NCI-H2196 (cell line): ENCODE data around the gene HES7.

Experiments used
- DNase-seq: peaks from one replicate; lab custom pipeline; 2025; ENCODE audit not compliant: unreplicated experiment; lab: John Stamatoyannopoulos, UW

The HES7 gene

DNA sequence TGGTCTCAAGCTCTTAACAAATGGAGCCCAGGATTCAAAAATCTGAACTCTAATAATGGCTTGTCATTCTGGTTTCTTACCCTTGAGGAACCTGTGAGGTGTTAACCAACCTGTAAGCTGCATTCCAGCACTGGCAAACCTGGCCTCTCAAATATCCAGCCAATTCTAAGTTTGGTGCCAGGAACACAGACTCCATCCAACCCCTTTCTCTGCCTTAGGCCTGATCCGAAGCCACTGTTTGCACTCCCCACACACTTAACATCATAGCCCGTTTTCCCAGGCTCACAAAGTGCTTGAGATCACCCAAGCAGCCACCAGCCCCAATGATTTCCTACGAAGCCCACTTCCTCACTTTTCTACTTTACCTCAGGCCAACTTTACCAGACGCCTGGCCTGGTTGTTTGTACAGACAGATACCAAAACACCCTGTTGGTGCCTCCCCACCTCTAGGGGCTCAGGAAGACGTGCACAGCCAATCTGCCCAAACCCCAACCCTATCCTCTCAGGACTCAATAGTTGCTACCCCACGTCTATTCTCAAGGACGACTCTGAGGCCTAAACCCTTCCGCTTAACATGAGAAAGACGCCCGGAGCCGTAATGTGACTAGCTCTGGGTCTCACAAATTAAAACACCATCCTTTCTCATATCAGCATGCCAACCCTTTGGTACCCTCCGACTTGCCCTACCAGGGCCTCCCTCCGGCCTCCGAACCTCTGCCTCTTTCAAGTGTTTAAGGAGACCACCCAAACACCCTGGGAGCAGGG is 31.5 kb upstream of the HES7 start:
- no peak for DNase-seq

DNA sequence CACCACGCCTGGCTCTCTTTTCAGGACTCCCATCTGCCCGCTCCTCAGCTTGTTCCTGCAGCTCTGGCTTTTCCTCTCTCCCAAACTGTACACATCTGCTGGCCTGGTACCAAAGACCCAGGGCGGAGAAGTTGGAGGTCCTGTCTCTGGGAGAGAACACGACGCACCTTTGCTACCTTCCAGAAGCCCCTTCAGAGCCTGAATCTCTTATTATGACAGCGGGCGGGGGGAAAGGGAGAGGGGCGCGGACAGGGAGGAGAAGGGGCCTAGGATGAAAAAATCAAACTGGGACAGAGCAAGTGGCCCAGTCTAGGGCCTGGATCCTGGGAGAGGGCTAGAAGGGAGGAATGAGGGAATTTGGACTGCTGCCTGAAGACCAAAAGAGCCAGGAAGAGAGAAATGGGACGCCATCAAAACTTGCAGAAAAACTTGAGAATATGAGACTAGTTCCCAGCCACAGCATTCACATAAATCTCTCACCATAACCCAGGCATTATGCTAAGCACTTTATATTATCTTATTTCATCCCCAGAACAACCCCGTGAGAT is 30.8 kb upstream of the HES7 start:
- DNase-seq, result no peak

DNA sequence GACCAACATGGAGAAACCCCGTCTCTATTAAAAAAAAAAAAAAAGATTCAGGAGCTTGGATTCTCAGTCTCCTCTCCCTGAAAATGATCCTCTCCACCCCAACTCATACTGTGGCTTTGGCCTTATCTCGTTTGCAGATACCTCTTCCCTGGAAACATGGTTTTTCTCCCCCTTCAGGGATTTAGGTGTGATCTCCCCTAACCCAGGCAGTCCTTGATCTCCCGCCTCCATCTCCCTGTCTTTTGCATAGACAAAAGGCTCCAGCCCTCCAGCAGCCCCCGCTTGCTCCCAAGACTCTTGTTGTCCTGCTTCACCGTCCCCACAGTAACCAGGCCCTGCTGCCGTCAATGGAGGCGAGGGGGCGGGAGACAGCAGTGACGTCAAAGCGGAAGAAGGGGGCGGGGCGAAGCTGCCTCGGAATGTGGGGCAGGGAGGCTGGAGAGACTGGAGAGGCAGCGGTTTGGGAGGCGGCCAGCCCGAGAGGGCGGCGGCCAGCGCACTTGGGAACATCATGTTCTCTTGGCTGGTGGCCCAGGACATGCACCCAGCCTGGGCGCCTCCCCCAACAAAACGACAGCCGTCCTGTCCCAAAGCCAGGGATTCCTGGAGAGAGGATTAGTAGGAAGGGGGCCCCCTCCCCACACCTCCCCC is 30.2 kb upstream of the HES7 start:
- DNase-seq, result peak; percentile 76

DNA sequence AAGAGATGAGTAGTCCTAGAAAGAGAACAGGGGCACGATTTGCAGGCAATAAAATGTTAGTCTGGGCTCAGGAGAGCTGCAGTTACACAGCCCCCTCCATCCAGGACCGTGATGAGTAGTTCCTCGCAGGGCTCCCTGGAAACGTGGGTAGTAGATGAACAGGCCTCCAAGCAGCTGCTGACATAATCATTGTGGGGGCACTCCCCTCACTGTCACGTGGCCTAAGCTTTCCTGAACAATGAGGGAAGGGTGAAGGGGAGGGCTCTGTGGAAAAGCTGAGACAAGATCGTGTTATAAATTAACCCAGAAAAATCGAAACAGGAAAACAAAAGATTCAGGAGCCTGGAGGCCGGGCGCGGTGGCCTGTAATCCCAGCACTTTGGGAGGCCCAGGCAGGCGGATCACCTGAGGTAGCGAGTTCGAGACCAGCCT is 29.6 kb upstream of the HES7 start:
- DNase-seq, result peak; percentile 3

DNA sequence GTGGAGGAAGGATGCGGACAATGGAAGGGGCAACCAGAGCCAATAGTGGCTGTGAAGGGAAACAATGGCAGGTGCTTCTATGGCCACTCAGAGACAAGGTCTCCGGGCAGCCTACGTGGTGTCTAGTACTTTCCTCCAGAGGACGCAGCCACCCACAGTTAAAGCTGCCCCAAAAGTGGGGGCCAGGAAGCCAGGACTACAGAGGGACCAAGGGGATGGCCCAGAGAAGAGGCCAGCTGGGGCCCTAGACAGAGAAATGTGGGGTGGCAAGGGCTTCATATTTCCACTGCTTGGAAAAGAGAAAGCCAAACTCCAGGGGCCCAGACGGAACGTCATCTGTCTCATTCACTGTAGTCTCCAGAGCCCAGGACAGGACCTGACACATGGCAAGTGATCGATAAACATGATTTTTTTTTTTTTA is 29.1 kb upstream of the HES7 start:
- DNase-seq, result no peak

DNA sequence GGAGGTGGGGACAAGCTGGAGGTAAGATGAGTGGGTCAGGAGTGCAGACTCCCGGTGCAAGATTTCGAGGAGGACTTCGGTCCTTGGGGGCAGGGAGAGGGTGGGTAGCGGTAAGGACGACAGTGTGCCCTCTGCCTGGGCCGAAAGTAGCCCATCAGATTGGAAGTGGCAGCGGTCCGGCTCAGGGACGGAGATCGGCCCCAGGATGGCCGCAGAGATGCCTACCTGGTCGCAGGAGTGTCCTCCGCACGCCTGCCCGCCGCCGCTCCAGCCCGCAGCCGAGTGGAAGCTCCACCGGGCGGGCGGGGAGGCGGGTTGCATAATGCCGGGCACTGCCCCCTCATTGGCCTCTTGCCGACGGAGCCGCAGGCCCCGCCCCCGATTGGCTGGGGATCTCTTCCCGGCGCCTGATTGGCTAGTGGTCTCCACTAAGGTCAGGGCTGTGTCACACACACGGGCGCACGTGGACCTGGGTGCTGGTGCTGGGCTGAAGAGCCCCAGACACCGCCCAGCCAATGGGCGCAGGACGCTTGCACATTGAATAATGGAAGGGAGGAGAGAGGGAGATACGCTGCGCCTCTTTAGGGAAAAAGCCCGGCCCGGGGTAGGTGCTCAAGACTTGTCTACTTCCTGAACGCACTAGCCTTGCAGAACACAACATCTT is 28.3 kb upstream of the HES7 start, which contains the start of gene PER1:
Gene PER1 (minus strand): TSS at position 293 of the 664 bp plus-strand sequence. CDS start 1,698 bp downstream, outside the sequence.
- peak; percentile 83 for DNase-seq

DNA sequence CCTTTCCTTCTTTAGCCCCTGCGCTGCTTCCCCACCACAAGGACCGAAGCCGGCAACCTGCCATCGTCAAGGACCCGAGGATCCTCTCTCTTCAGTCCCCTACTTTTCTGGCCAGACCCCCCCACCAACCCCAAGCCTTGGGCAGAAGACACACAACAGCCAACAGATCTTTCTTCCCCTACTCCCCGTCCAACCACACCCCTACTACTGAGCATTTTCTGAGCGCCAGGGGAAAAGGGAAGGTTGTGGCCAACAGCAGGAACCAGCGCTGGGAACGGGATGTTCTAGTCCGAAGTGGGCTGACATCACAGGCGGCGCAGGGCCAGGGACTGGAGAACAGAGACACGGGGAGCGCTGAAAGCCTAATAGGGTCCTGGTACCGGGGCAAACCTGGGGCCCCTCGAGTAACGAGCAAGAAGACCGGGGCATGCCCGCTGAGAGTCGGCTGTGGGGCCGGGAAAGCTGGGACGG is 27.8 kb upstream of the HES7 start:
- no peak for DNase-seq

DNA sequence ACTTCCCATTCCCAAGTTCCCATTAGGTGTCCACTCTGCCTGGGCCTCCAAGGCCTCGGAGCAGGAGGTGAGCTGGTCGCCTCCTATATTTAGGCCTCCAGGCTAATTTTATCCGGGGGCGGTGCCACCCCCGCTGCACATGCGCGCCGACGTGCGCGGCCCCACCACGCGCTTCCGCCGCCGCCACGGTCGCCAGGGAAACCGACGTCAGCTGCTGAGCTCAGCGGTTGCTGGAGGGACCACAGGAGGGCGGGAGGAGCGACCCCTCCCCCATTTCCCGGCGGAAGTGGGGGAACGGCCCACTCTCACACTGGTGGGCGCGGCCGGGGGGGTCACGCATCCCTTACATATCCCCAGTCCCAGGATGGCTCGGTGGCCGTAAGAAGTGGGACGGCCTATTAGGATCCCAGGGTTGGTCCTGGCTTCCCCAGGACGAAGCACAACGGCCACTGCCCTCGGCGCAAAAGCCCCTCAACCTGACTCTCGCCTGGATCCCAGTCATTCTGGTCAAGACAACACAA is 27.3 kb upstream of the HES7 start:
- DNase-seq, result peak; percentile 56

DNA sequence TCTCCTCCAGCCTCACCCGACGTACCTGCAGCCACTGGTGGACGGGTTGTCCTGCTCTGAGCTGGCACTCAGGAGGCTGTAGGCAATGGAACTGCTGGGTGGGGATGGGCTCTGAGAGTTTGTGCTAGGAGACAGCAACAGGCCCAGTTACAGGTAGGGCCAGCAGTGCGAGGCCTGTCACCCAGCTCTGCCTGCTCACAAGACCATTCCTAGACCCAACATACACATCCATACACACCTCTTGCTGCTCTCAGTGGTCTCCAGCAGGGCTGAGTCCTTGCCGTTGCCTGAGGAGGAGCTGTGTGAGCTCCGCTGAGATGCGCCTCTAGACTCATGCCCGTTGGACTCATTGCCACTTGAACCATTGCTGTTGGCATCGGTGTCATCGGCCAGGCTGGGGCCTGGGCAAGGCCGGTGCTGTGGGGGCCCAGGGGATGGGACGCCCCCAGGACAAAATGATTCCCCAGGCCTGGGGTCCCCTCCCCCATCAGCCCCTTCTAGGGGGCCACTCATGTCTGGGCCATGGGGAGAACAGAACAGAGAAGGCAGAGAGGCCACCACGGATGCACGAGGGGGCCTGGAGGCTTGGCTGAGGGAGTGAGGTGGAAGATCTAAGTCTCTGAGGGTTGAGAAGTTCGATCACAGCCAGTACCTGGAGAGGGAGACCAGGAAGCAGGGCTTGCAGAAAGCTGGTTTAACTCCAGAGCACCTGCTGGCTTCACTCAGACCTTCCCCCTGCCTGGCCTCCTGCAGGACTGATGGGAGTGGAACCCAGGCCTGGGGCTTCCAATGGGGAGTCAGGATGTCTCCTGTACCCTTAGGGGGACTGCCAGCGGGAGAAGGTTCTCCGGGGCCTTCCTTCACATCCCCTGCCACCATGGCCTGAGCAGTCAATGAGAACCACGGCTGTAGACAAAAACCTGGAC is 26.6 kb upstream of the HES7 start:
- DNase-seq, result no peak

DNA sequence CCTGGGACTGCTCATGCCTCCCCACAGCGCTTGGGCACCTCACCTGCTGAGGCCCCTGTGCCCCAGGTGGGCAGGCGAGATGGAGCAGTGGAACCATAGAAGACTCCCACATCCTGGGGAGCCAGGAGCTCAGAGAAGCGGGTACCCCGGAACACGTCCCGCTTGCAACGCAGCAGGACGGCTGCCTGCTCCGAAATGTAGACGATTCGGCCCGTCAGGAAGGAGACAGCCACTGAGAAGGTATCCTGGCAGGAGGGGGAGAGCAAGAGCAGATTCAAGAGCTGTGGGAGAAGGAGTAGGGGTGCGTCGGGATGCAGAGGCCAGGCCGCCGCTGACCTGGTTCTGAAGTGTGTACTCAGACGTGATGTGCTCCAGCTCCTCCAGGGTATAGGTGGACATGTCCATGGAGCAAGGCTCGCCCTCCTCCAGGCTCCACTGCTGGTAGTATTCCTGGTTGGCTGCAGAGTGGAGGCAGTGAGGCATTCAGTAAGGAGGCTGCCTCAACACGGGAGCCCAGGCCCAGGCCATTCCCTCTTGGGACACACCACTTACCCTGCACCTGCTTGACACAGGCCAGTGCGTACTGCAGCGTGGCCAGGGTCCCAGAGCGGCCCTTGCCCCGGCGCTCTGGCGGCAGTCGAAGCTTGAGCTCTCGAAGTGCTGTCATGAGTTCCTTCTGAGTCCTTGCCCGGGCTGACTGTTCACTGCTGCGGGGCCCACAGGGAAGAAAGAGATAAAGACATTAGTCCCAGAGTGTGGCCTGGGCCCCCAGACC is 25.7 kb upstream of the HES7 start:
- no peak for DNase-seq

DNA sequence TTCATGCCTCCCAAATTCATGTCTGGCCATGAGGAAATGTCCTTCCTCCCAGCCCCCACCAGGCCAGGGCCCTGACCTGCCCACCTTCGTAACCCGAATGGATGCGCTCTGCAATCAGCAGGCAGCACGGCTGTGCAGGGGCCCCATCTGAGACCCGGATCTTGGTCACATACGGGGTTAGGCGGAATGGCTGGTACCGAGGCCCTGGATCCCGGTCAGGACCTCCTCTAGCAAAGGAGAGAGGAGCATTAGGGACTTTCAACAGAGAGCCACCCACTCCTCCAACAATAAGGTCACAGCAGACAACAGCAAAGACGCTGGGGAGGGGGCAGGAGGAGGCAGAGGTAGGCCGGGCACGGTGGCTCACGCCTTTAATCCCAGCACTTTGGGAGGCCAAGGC is 24.7 kb upstream of the HES7 start:
- DNase-seq, result no peak

DNA sequence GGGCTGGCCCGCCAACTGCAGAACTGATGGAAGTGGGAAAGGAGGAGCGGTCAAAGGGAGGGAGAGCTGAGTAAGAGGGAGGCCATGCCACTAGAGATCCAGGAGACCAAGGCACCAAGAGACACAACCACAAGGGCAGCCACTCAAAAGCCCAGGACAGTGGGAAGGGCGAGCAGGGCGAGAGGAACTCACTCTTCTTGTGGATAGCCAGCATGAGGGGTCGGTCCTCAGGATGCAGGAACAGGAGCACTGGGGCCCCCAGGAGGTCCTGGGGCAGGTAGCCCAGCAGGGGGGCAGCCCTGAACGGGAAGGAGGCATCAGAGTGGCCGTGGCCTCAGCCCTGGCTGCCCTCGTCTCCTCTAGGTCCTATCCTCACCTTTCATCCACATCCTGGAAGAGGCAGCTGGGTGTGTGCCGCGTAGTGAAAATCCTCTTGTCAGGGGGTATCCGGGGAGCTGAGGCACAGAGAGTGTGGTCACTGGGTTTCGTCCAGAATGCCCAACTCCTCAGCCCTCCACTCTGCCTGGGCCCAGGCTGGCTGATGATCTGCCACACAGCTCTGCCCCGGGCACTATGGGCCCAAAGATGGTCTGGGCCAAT is 24.0 kb upstream of the HES7 start:
- DNase-seq, result no peak

DNA sequence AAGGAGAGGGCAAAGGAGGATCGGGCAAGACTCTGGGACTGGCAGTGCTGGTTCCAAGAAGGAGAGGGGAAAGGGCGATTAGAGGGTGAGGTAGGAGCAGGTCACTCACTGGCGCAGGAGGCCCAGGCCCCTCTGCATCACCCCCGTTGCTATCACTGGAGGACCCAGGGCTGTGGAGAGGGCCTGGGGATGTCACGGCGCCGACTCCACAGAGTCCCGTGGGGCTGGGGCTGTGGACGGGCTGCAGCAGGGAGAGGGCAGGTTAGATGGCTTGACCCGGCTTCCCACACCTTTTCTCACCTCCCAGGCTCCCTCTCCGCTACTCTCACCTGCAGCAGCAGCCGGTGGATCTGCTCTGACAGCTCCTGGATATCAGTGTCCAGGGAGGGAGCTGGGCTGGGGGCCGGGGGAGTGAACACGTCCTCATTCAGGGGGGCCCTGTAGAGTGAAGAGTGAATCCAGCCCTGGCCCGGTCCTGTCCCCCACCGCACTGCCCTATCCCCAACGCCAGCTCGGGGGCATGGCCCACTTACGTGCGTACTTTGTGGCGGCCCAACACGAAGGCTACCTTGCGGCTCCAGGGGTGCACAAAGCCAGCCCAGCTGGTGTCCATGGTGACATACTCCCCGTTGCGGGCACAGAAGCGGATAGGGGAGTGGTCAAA is 23.4 kb upstream of the HES7 start:
- DNase-seq, result no peak

DNA sequence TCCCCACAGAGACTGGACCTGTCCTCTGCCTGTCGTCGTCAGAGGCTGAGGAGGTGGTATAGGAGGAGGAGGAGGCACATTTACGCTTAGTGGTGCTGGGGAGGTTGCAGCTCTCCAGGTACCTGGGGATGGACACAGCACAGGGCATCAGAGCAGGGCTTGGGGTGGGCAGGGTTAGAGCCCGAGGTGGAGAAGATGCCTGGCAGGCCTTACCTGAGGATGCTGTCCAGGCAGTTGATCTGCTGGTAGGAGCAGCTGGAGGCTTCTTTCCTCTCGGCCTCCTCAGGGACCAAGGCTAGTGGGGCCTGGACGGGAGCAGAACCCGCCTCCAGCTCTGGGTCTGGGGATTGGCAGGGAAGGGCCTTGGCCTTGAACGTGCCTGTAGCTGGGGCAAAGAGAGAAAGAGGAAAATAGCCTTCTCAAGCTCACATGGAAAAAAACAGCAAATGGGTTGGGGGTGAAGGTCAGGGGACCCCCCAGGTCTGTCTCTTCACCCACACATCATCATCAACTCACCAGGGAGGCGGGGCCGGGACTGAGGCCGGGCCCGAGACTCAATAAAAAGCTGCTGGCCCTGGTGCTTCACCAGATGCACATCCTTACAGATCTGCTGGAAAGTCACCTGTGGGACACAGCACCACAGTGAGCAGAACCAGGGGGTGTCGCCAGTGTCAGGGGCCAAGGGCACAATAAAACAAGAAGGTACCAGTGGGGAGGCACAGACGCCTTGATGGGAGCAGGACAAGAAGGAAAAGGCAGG is 22.7 kb upstream of the HES7 start:
- DNase-seq, result no peak

DNA sequence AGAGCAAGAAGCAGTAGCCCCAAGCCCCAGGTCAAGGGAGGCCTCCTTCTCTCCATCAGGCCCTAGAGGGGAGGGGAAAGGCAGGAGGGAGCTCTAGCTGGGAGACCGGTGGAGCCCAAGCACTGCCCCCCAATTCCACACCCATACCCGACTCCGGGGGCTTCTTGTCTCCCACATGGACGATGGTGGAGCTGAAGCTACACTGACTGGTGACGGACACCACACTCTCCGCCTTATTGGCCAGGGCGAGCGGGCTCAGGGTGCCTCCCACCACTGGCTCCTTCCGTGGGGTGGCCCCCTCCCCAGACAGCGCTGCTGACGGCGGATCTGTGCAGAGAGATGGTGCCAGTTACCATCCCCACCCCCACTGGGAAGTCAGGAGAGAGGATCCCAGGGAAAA is 21.9 kb upstream of the HES7 start:
- no peak for DNase-seq

DNA sequence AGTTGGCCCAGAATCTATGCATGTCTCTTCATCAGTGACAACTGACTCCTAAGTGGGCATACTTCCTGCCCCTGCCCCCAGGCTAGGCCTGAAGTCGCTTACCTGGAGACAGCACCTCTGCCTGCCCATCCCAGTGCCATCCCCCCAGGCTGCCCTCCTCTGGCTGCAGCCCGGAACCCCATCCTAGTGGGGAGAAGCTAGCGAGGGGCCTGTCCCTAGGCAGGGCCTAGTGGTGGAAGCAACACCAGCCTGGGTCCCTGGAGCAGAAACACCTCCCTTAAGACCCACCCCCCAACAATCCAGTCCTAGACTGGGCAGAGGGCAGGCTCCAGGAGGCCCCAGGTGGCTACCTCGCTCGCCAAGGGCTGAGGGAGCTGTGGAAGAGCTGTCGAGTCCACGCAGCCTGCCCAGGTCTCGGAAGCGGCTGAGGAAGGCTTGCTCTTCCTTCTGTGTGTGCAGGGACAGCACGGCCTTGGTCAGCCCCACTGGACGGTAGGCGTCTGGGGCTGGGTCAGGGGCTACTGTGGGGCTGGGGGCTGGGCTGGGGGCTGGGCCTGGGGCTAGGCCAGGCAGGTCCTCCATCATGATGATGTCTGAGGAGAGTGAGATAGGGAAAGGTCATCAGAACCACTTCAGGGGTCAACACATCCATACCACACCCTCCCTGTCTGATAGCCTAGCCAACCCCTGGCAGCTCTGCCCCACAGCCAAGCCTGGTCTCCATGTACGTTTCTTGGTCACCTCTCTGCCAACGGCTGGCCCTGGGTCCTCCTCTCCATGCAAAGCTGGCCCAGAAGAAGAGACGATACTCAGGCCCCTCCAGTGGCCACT is 20.7 kb upstream of the HES7 start:
- DNase-seq, result no peak
